HG03442 (cell line): ENCODE data around the gene SLCO2A1.
"Not testable (repeated sequence)": the region's sequence is repeated elsewhere in the genome, so short reads cannot be mapped to it uniquely, and the experiment has no call there.

Experiments used
- ATAC-seq: cut with Tn5 transposase; IDR thresholded peaks from one replicate; pipeline ENCODE4 v1.9.1; 2021; ENCODE audit warnings: mild to moderate bottlenecking, moderate library complexity; ENCODE audit not compliant: unreplicated experiment

SLCO2A1 gene

DNA sequence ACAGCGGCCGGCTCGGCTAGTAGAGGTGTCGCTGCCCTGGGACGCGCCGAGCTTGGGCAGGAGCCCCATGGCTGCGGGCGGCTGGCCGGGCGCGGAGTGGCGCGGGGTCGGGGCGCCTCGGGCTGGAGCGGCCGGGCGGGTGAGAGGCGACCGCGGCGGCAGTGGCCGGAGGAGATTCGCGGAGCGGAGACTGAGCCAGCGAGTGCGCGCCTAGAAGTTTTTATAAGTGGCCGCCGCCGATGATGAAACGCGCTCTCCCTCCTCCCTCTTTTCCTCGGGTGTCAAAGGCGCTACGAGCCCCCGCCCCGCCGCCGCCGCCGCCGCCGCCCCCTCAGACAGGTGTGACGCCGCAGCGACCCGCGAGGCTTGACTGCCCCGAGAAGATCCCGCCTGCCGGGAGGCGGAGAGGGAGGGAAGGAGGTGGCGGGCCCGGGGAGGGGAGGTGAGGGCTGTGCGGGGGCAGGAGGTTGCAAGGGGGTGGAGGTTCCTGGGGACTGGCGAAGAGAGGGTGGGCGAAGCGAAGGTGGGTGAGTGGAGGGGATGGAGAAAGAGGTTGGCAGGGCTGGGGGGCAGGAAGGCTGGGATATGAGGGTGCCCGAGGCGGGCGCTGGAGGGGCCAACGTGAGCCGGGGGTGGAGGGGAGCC, at the start of gene SLCO2A1:
Gene SLCO2A1, minus strand, starts transcription at position 192 of the 645 bp plus-strand sequence. Its CDS starts 123 bp downstream, at position 69.
- no peak for ATAC-seq

DNA sequence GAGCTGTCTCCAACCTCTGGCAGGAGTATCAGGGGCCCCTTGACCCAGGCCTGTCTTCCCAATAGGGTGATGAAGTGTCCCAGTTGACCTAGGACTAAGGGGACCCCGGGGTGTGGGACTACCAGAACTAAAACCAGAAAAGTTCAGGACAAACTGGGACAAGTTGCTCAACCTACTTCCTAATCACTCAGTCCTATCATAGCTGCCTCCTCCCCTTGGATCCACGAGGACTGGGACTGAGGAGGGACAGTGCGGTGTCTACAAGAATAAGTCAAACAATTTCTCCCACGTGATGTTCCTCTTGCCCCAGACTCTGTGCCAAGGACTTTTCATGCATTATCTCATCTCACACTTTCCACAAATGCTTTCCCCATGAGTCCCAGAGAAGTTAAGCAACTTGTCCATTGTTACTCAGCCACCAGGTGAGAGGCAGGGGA, 49.4 kb upstream of the SLCO2A1 start:
- no peak for ATAC-seq

DNA sequence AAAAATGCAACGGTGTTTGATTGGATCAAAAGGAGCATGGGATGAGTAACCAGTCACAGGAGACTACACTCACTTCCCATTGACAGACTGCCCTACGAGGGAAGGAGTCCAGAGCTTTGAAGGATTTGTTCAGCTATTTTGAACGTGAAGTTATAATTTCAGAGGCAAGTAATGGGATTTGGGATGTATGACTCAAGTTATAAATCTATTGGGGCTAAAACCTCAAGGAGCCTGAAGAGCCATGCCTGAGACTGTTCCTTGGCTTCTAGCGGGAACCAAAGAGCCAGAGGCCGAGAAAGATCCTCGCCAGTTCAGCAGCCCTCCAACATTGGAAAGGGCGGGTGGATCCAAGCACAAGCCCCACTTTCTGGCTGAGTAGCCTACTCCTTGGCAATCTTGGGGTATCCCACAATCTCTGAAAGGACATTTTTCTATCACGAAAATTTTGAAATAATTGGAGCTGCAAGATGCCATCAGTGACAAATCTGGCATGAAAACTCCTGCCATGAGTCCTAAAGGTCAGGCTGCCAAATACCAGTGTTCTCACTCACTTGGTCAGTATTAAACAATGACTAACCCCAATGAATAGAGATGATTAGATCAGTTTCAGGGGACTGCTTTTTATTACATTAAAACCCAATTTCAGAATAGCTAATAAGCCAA, 48.6 kb upstream of the SLCO2A1 start:
- ATAC-seq = no peak

DNA sequence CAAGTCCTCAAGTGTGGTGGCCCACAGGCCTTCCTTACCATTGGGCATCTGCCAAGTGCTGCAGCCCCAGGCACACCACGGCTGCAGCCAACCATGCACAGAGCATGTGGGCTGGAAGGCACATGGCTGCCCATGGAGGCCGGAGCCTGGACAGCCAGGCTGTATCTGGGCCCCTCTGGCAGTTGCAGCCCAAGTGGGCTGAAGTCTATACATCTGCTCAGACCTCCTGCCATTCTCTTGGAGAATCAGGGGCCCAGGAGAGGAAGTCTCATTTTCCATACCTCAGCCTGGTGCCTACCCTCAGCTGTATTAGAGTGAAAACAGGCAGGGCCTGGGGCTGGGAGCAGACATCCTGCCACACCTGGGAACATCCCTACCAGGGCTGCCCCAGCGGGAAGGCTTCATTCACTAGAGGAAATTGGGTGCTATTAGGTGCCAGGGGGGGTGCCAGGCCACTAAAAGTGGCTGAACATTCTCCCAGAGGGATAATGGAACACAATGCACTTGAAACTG, 48.0 kb upstream of the SLCO2A1 start:
- ATAC-seq = no peak

DNA sequence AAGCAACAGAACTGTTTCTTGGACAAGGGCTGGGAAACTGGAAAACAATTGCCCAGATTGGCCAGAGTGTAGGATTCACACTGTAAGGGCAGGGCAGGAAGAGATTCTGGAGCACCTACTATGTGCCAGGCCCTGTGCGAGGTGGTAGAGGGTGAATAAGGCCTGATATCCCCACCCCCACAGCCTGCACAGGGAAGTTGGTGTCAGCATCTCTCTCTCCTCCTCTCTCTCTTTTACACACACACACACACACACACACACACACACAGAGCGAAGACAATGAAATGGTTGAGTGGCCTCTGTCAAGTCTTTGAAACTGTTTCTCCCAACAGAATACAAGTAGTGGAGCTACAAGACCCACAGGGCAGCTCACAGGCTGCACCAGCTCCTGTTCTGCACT, 47.1 kb upstream of the SLCO2A1 start:
- ATAC-seq = no peak

DNA sequence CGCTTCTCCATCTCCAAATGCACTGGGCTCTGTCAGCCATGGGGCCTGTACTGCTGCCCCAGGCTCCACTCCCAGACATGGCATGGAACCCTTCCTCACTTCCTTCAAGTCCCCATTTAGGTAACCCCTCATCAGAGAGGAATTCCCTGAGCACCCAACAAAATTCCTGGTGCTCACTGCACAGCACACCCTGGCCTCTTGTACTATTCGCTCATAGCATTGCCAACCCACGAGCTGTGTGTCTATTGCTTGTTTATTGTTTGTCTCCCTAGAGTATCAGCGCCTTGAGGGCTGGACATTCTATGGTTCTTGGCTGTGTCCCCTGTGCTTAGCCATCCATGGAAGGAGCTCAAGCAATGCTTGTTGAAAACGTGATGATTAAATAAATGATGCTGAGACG, 46.1 kb upstream of the SLCO2A1 start:
- ATAC-seq = no peak

DNA sequence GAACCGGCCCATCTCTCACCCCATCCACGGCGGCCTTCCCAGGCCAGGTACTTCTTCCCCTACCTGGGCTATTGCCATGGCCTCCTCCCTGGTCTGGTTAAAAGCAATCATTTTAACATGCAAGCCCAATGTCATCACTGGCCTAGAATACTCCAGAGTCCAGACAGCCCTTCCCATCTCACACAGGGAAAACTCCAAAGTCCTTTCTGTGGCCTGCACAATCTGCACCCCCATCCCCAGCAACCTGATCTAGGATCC, 45.8 kb upstream of the SLCO2A1 start:
- ATAC-seq = no peak

DNA sequence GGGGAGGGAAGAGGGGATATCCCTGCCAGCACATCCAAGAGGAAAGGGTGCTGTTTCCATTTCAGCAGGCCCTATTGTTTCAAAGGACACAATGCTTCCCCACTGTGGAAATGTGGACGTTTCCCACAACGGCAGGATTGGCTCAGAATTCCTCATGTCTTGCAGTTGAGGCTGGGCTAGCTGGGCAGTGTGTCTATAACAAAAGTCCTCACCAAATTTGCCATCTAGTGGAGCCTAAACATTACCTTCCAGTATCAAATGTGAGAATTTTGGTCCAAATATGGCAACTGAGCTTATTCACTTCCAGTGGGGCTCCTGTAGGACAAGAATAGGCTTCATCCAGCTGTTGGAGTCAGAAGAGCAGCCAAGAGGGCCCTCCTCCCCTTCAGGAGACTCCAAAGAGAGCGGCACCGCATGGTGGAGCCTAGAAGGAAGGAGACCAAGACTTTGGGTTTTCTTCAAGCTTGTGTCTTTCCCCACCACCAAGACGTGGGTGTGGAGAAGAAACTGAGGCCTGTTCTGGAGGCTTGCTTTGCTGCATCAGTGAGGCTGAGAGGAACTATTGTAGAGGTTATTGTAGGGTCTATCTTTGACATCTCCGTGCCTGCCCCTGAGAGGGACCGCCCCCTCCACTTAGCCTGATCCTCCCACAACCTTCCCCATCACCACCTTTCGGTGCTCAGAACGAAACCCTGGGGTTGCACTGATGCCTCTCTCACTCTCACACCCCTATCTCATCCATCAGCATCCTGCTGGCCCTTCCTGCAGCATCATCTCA, 45.3 kb upstream of the SLCO2A1 start:
- ATAC-seq = no peak

DNA sequence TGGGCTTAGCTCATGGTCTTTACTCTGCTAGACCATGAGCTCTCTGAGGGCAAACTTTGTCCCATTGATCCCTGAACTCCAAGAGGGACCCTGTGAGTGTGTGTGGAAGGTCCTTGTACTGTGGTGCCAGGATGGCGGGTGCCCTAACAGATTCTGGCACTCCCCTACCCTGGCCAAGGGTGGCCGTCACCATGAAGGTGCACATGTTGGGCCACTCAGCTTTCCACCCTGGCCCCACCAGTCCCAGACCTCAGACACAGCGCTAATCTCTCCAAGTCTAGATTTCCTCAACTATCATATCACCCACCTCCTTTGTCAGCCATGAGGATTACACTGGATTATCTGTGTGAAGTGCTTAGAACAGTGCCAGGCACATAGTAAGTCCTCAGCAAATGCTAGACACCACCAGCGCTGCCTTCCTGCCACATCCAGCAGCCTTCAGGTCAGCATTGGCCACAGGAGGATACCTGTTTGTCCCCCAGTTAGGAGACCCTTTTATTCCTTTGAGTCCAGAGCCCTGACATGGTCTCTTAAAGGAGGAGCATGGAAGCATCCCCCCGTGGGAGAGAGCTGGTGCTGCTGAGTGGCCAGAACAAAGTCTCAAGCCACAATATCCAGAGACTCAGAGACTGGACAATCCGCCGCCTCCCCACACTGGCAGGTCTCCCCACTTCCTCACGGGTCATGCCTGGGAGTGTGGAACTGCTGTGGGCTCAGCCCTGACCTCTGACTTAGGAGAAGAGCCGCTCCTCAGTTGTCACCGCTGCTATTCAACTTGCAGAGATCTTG, 44.5 kb upstream of the SLCO2A1 start:
- no peak for ATAC-seq

DNA sequence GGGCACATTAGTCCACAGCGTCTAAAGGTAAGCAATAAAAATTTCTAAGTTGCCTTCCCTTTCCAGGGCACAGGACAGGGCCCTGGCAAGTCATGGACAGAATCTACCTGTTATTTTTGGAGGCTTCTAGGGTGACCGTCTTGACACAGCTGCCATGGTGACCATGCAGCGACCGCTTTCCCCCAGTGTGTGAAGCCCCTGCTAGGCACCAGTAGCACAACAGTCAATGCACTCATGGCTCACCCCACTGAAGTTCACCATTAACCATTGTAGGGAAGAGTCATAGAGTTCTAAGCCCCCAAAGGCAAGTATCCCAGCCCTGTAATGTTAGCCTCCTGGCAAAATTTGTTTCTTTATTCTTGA, 43.8 kb upstream of the SLCO2A1 start:
- ATAC-seq = no peak

DNA sequence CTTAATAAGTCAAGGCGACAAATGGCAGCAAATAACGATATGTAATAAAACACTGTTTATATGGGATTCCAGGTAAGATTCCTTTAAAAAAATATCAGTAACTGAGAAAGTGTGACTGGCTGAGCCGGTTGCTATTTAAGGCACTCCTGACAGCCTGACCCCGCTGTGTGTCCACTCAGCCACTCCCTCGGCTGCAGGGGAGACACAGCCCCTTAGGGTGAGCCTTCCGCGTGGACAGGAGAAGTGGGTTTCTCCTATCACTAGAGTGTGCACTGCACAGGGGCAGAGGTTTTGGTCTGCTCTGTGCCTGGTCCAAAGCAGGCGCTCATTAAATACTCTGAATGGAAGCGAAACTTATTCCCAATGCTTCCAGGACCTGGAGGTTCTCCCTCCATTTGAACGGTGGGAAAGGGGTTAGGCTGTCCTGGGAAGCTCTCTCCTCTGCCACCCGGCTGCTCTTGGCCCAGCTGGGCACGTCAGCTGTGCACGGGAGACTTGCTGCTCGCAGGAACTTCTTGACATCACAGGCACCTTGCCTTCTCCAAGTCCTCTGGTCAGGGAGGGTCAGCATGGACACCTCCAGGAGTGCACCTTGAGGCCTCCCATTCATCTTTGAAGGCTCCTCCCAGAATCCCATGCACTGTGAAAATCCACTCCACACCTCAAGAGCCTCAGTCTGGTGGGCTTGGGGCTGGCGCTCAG, 43.3 kb upstream of the SLCO2A1 start:
- ATAC-seq = no peak

DNA sequence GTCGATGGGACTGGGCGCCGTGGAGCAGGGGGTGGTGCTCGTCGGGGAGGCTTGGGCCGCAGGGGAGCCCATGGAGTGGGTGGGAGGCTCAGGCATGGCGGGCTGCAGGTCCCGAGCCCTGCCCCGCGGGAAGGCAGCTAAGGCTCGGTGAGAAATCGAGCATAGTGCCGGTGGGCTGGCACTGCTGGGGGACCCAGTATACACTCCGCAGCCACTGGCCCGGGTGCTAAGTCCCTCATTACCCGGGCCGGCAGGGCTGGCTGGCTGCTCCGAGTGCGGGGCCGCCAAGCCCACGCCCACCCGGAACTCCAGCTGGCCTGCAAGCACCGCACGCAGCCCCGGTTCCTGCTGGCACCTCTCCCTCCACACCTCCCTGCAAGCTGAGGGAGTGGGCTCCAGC, 40.6 kb upstream of the SLCO2A1 start:
- not testable (repeated sequence) for ATAC-seq

DNA sequence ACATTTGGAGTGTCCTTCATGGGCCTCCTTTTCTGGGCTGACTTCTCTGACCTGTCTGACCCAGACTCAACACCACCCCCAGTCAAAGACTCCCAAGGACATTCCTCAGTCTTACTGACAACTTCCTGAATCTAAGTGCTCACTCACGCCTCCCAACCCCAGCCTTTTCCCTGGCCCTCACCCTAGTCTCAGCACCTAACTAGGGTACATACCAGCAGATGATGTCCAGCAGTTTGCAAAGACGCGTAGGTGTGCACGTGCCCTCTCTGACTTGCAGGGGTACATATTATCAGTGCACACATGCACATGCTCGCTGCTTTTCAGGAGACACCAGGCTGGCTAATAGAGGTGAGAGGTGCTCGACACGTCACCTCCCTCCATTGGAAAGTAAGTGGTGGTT, 38.7 kb upstream of the SLCO2A1 start:
- ATAC-seq = no peak

DNA sequence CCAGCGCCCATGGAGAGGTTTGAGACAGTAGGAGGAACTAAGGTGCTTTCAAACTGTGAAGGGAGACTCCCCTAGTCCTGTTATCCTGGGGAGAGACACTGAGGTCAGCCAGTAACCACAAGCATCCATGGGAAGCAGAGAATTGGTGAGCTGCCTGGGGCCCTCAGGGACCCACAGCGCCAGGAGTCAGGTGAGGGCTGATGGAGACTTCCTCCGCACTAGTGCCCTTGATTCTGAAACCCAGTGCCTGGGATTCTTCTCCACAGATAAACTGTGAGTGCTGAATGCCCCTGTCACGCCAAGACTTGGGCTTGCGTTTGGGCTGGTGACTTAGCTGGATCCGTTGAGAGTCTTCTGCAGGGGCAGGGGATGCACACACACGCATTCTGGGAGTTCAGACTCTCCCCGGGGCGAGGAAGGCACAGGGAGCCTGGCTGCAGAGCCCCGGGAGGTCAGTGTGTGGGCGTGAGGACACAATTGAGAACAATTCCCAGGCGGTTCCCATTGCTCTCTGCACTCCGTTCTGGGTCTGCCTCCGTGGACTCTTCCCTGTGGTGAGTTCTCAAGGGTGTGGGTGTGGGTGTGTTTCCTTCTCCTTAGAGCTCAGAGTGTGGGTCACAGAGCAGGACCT, 37.9 kb upstream of the SLCO2A1 start:
- no peak for ATAC-seq

DNA sequence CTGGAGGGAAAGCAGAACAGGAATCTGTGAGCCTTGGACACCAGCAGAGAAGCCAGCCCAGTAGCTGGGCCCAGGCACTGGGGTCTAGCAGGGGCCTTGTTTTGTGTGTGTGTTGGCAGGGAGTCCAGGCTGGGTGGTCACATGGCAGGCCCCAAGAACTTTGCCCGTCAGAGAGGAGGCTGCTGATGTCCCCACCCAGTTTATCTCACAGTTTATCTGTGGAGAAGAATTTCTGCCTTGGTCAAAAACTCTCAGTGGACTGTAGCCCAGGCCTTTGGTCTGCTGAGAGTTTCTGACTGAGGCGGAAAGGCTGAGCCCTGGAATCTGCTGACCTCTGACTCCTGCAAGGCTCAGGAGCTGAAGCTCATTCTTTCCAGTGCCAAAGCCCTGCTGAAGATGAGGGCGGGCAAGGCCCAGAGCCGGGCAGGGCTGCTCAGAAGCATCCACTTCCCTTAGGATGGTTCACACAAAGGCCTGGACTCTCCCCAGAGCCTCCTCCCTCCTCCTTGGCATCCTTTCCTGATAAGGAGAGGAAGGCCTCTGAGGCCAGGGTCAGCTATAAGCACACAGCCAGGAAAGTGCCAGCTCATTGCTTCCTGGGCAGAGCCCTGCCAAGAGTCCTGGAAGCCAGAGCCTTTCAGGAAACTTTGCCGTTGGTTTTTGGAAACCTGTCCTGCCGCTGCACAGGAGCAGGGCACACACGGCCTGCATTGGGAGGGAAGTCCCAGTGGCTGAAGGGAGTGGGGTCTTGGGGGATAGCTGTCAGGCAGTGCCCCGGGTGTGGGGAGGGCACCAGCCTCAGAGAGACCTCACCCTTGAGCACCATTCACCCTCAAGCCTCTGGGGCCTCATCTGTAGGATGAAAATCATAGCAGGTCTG, 37.2 kb upstream of the SLCO2A1 start:
- no peak for ATAC-seq

DNA sequence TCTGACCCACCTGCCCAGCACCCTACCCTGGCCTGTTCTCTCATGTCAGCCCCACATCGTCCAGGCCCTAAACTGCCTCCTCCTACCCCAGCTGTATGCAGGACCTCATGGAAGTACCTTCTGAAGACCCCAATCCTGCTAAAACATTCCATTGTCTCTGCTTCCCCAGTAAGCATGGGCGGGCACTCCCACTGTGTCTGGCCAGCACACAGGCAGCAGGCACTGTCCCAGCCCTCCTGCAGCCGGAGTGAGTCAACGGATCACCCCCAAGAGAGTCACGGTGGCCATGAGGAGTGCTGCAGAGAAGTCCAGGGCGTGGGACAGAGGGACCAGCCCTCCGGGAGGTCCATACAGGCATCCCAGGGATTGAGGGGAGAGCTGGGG, 36.4 kb upstream of the SLCO2A1 start:
- no peak for ATAC-seq

DNA sequence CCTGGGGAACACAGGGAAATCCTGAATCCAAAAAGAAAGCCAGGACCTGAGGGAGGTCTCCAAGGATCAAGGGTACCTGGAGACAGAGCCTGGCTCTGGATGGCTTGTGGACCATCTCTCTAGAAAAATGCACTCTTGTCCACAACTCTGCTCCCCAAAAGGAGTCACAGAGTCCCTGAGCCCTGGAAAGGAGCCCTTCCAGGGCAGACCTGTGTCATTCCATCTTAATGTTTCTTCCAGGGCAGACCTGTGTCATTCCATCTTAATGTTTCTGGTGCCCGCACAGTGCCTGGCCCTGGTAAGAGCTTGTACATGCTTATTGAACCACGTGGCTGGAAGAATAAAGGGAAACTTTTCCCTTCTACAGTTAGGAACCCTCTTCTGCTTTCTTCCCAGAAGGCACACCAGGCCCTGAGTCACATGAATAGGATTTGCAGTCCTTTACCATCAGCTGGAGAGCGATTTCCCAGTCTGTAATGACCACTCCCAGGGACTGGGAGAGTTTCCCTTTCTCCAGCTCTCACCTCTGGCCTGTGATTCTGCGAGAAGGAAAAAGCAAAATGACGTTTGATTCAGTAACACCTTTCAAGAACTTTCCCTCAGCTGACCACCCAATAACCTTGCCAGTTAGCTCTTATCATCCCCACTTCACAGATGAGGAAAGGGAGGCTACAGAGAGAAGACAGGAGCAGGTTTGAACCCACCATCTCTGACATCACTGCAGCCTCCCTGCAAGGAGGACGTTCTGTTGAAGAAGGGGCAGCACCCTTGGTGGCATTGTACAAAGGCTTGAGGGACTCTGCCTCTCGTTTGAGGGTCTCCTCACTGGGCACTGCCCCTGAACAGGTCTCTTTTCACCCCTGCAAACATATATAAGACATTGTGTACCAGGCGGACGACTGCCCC, 35.8 kb upstream of the SLCO2A1 start:
- ATAC-seq = no peak

DNA sequence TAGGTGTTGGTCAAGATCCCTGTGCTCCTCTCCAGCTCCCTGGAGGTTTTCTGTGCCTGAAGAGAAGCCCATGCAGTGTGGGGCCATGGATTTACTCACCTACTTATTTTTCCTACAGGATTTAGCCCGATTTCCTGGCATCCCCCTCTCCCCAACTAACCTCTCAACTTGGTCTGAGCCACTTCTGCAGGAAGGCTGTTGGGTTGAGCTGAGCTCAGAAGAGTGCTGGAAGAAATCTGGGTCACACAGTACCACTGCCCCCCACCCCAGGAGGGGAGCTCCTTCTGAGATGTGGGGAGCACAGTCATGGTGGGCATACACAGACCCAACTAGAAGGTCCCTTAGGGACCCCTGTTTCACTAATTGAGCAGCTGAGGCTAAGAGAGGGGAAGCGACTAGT, 34.4 kb upstream of the SLCO2A1 start:
- ATAC-seq = no peak
